CD4-positive, alpha-beta memory T cell (primary cell): ENCODE measurements around the gene CNNM3. TPM values are rescaled to one million over a fixed set of nuclear protein-coding genes. Genes with fewer than 3 reads are reported as not detected.

Experiments used
- CTCF ChIA-PET: fragments of 350-600 bp; sonication (Branson Sonifier 250); formaldehyde crosslinking; loops from one replicate; lab custom pipeline; 2021; ENCODE audit warnings: inconsistent platforms; ENCODE audit not compliant: partially characterized antibody; lab: Charles Lee
- POLR2A ChIA-PET: fragments of 350-600 bp; sonication (Branson Sonifier 250); formaldehyde crosslinking; loops from one replicate; lab custom pipeline; 2021; ENCODE audit not compliant: partially characterized antibody; lab: Charles Lee
- DNase-seq, 5 donors: peaks; one replicate each; pipeline versions ENCODE4 v3.0.0 to v3.0.0-alpha.2; 2020 to 2022; ENCODE audit warnings: mixed read lengths in 1 of 5
- H3K27ac ChIP-seq: one replicate; pipeline ENCODE4 v1.7.0; 2013; ENCODE audit warnings: low read depth, low read length
- H3K27me3 ChIP-seq: 2 replicates; pipeline ENCODE4 v1.7.0; 2013; ENCODE audit warnings: mild to moderate bottlenecking, low read length, moderate library complexity; ENCODE audit not compliant: insufficient read depth
- H3K36me3 ChIP-seq: 2 replicates; pipeline ENCODE4 v1.7.0; 2013; ENCODE audit warnings: mild to moderate bottlenecking, low read length, moderate library complexity; ENCODE audit not compliant: insufficient read depth
- H3K4me1 ChIP-seq: 2 replicates; pipeline ENCODE4 v1.7.0; 2013; ENCODE audit warnings: mild to moderate bottlenecking, low read length, moderate library complexity; ENCODE audit not compliant: insufficient read depth
- H3K4me3 ChIP-seq, 2 donors: one replicate each; pipeline ENCODE4 v1.7.0; 2013; ENCODE audit warnings: low read length in 2 of 2, mild to moderate bottlenecking in 1 of 2
- H3K9me3 ChIP-seq, 2 donors: one replicate each; pipeline ENCODE4 v1.7.0; 2013; ENCODE audit warnings: low read length in 2 of 2, control low read depth in 1 of 2; ENCODE audit not compliant: control insufficient read depth in 1 of 2
- H3K27ac Mint-ChIP-seq, 7 donors: one replicate each; pipeline ENCODE4 v1.8.0; 2020 to 2021; ENCODE audit warnings: mixed read lengths in 7 of 7, mild to moderate bottlenecking in 6 of 7, inconsistent platforms in 3 of 7, moderate library complexity in 3 of 7
- H3K27me3 Mint-ChIP-seq, 2 donors: one replicate each; pipeline ENCODE4 v1.8.0; 2020 to 2021; ENCODE audit warnings: mixed read lengths in 2 of 2
- H3K36me3 Mint-ChIP-seq, 2 donors: one replicate each; pipeline ENCODE4 v1.8.0; 2020 to 2021; ENCODE audit warnings: mixed read lengths in 2 of 2, inconsistent platforms in 1 of 2, mild to moderate bottlenecking in 1 of 2
- H3K4me1 Mint-ChIP-seq, 4 donors: one replicate each; pipeline ENCODE4 v1.8.0; 2020 to 2021; ENCODE audit warnings: mixed read lengths in 4 of 4, mild to moderate bottlenecking in 1 of 4
- H3K4me3 Mint-ChIP-seq, 8 donors: one replicate each; pipeline ENCODE4 v1.8.0; 2020 to 2021; ENCODE audit warnings: mixed read lengths in 8 of 8, mild to moderate bottlenecking in 7 of 8, moderate library complexity in 6 of 8, inconsistent platforms in 3 of 8
- H3K9me3 Mint-ChIP-seq, 8 donors: one replicate each; pipeline ENCODE4 v1.8.0; 2020 to 2021; ENCODE audit warnings: mixed read lengths in 8 of 8, mild to moderate bottlenecking in 5 of 8, inconsistent platforms in 3 of 8, moderate library complexity in 1 of 8
- intact Hi-C: fragments of 100-400 bp; cut with micrococcal nuclease; formaldehyde crosslinking; loops from one replicate; pipeline ENCODE4 v1.15.1; 2023
- polyA plus RNA-seq, 2 donors: library from polyadenylated mRNA; unstranded; fragments of 300-500 nt; fragmentation: Illumina TruSeq; gene quantifications; one replicate each; pipeline ENCODE4 v1.2.3, GENCODE V29; 2021
- total RNA-seq, 2 experiments: library from RNA; stranded (reverse); gene quantifications; one replicate each; pipeline ENCODE4 v1.2.3, GENCODE V29; 2021

CNNM3 gene
- total and polyA plus RNA-seq, 4 experiments from 2014 or later: 3.7 to 57.4 (median 34.1) TPM

DNA sequence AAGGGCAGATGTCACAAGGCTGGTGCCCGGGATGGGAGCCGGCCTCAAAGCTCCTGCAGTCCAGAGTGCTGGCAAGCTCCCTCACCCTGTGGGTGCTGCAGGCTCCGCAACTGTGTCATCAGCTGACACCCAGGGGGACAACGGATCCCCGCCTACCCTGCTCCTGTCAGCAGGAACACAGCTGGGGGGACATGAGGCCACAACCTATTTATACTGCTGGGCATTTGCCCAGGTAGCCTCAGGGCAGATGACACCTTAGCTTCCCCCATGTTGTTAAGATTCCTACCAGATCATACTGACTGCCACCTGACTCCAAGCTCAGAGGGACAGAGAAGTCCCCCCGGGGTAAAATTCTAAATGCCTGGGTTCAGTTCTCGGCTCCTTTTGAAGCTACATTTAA lies 26.5 kb downstream of the CNNM3 start:
- Histone ChIP-seq H3K27me3 (no peaks in the 10 kb centered on the region), H3K36me3 (peaks cover 6% of the 10 kb centered on the region), H3K4me1 (peaks cover 22% of the 10 kb centered on the region), H3K27ac (no peak overlapping the region), H3K4me3 (no peak overlapping the region), H3K9me3 (no peaks in the 10 kb centered on the region)
- Mint-ChIP-seq H3K9me3 (no peaks in the 10 kb centered on the region), H3K4me3 (no peak overlapping the region), H3K27ac (peak overlapping the region in 4 of 7 donors; percentile 4 to 64 (median 41)), H3K4me1 (peaks cover 7 to 27% (median 19%) of the 10 kb centered on the region in 4 donors), H3K27me3 (no peaks in the 10 kb centered on the region), H3K36me3 (peaks cover 7 to 15% of the 10 kb centered on the region in 2 donors)
- ChIA-PET CTCF (interaction anchor here (0.7 to 1.3 kb wide), 5 partner anchors 15 to 270 kb away, joined by 3 to 6 read pairs (median 3); partner anchors contain the start of gene ANKRD39), POLR2A (interaction anchor here (0.7 to 3.1 kb wide), 8 partner anchors 9 to 120 kb away, joined by 3 to 21 read pairs (median 4); partner anchors contain the start of genes ANKRD39 and CNNM3)
- intact Hi-C loops: no loop called here
- no peak for DNase-seq

DNA sequence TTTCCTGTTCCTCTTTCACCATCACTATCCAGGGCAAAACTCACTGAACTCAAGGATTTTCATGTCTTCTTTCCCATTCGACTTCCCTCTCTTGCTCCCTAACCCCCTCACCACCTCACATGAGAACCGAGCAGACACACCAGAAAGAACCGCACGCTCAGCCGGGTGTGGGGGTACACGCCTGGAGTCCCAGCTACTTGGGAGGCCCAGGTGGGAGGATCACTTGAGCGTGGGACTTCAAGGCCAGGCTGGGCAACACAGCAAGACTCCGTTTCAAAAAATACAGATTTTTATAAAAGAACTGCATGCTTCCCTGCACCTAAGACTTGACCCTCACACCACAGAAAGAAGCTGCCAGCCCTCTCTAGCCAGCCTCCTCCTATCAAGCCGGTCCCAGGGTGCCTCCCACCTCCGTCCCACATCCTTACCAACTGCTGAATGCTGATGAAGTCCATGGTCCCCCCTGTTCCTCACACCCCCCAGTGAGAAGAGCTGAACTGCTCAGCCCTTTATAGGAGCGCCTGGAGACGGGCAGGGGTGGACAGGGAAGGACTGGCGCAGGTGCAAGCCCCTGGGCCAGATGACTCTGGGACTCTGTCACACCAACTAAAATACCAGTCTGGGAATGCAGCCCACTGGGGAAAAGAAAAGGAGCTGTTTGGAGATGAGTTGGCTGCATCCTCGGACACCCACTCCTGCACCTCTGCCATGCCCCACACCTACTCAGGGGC lies 27.6 kb downstream of the CNNM3 start, which contains the start of gene ANKRD23:
Gene ANKRD23 (minus strand): TSS at position 484 of the 731 bp plus-strand sequence. CDS start 29 bp downstream, at position 455.
- Mint-ChIP-seq H3K4me1 (peaks cover 7 to 21% (median 17%) of the 10 kb centered on the region in 4 donors), H3K9me3 (no peaks in the 10 kb centered on the region), H3K27ac (peak within 1 kb of the TSS in 6 of 7 donors; percentile 52 to 94 (median 66)), H3K27me3 (no peaks in the 10 kb centered on the region), H3K4me3 (no peak within 1 kb of the TSS), H3K36me3 (peaks cover 15 to 25% of the 10 kb centered on the region in 2 donors)
- ChIA-PET POLR2A (interaction anchor here (1.0 to 3.1 kb wide), 3 partner anchors 13 to 120 kb away, joined by 3 to 21 read pairs (median 4); partner anchors contain the start of gene ANKRD39), CTCF (interaction anchor here (1.3 kb wide), 1 partner anchor 87 kb away, joined by 3 read pairs; no protein-coding TSS in a partner anchor)
- Histone ChIP-seq H3K36me3 (peaks cover 15% of the 10 kb centered on the region), H3K27me3 (no peaks in the 10 kb centered on the region), H3K4me1 (peaks cover 16% of the 10 kb centered on the region), H3K9me3 (no peaks in the 10 kb centered on the region), H3K4me3 (no peak within 1 kb of the TSS), H3K27ac (no peak within 1 kb of the TSS)
- intact Hi-C loops: no loop called here
- DNase-seq: no peak

DNA sequence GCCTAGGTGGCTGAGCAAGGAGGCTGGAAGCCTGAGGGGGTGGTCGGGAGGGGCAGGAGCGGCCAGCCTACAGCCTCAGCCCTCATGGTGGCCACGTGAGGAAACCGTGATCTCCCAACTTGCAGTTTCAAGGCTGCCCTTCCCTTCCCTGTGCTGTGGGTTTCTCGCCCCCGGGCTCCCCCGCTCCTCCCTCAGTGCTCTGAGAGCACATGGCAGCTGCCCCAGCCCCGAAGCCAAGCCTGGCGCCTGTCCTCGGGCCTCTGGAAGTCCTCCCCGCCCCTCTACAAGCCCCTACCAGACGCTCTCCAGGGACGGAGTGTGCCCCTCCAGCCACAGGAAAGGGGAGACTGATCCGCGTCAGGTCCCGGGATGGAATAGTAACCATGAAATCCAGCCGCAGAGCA lies 28.3 kb downstream of the CNNM3 start:
- no peak overlapping the region for H3K27ac ChIP-seq
- H3K36me3 Mint-ChIP-seq: peaks cover 15 to 25% of the 10 kb centered on the region in 2 donors
- peaks cover 9% of the 10 kb centered on the region for H3K4me1 ChIP-seq
- peaks cover 4 to 15% (median 13%) of the 10 kb centered on the region in 4 donors for H3K4me1 Mint-ChIP-seq
- no peaks in the 10 kb centered on the region for H3K27me3 Mint-ChIP-seq
- H3K27me3 ChIP-seq: no peaks in the 10 kb centered on the region
- H3K4me3 ChIP-seq: no peak overlapping the region
- ChIA-PET CTCF (interaction anchor here (0.8 to 1.2 kb wide), 2 partner anchors 9 to 13 kb away, joined by 3 to 4 read pairs; partner anchors contain the start of gene ANKRD39), POLR2A (interaction anchor here (1.0 to 3.1 kb wide), 3 partner anchors 13 to 119 kb away, joined by 4 to 21 read pairs (median 4); partner anchors contain the start of gene ANKRD39)
- DNase-seq: no peak
- no peaks in the 10 kb centered on the region for H3K9me3 Mint-ChIP-seq
- H3K36me3 ChIP-seq: peaks cover 15% of the 10 kb centered on the region
- H3K4me3 Mint-ChIP-seq: no peak overlapping the region
- H3K27ac Mint-ChIP-seq: no peak overlapping the region
- intact Hi-C loops: no loop called here
- H3K9me3 ChIP-seq: no peaks in the 10 kb centered on the region

DNA sequence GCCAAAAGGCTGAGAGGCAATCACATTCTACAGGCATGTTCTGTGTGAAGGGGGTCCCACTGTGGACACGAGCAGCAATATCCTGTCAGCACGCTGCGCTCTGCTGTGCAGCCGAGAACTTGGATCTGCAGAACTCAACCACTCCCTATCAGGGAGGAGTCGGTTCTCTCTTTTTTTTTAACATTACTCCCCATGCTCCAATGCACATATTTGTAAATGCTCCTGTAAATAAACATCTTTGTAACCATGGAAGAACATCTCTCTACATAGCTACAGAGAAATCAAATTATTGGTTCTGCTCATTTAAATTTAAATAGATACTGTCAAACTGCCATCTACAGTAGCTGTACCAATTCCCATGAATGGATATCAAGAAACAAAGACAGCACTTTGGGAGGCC lies 30.8 kb downstream of the CNNM3 start:
- DNase-seq: no peak
- Histone ChIP-seq H3K27me3 (no peaks in the 10 kb centered on the region), H3K36me3 (peaks cover 32% of the 10 kb centered on the region), H3K4me1 (no peaks in the 10 kb centered on the region), H3K27ac (no peak overlapping the region), H3K9me3 (no peaks in the 10 kb centered on the region), H3K4me3 (no peak overlapping the region)
- no peaks in the 10 kb centered on the region for H3K9me3 Mint-ChIP-seq
- no peak overlapping the region for H3K4me3 Mint-ChIP-seq
- ChIA-PET CTCF (interaction anchor here (2.7 kb wide), 1 partner anchor 11 kb away, joined by 12 read pairs; the partner anchor contains the start of gene ANKRD39), POLR2A (no interaction called here)
- peaks cover 22 to 34% of the 10 kb centered on the region in 2 donors for H3K36me3 Mint-ChIP-seq
- H3K27ac Mint-ChIP-seq: peak overlapping the region in 1 of 7 donors; percentile 41
- peaks cover 0 to 11% (median 4%) of the 10 kb centered on the region in 4 donors for H3K4me1 Mint-ChIP-seq
- intact Hi-C loops: no loop called here
- no peaks in the 10 kb centered on the region for H3K27me3 Mint-ChIP-seq

DNA sequence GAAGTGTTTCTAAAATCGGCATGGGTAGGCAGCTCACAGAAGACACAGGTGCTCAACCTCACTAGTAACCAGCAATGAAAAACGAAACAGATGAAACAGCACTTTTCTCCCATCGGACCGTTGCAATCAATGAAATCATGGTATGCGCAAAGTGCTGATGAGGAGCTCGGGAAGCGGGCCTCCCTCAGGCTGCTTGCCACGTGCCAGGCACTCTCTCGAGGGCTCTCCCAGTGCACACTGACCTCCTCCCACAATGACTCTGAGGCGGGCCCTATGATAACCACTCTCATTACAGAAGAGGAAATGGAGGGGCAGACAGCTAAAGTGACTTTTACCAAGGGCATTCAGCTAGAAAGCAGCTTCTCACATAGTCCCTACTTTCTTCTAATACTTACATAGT lies 31.5 kb downstream of the CNNM3 start:
- peaks cover 34% of the 10 kb centered on the region for H3K36me3 ChIP-seq
- intact Hi-C loops: no loop called here
- H3K27me3 ChIP-seq: no peaks in the 10 kb centered on the region
- Mint-ChIP-seq H3K27me3 (no peaks in the 10 kb centered on the region), H3K27ac (peak overlapping the region in 2 of 7 donors; percentile 3 to 69), H3K36me3 (peaks cover 26 to 35% of the 10 kb centered on the region in 2 donors), H3K4me1 (peaks cover under 1 to 8% (median 4%) of the 10 kb centered on the region in 4 donors), H3K4me3 (no peak overlapping the region), H3K9me3 (no peaks in the 10 kb centered on the region)
- POLR2A ChIA-PET: interaction anchor here (1.6 kb wide), 1 partner anchor 10 kb away, joined by 12 read pairs; the partner anchor contains the start of gene ANKRD39
- no peaks in the 10 kb centered on the region for H3K9me3 ChIP-seq
- H3K4me3 ChIP-seq: no peak overlapping the region
- CTCF ChIA-PET: interaction anchor here (1.3 to 2.7 kb wide), 2 partner anchors 11 to 13 kb away, joined by 4 to 12 read pairs; partner anchors contain the start of gene ANKRD39
- no peak for DNase-seq
- H3K4me1 ChIP-seq: no peaks in the 10 kb centered on the region
- H3K27ac ChIP-seq: no peak overlapping the region

DNA sequence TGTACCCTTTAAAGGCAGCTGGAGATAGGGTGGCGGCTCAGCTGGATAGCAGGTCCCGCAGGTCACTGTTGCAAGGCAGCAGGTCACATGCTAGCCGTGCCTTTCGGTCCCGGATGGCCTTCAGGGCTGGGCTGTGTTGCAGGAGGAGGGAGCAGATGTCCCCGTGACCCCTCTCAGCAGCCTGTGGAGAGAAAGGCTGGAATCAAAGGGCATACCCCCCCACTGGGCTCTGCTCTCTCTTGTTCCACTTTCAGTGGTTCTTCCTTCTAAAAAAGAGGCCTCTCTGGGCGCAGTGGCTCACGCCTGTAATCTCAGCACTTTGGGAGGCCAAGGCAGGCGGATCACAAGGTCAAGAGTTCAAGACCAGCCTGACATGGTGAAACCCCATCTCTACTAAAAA lies 32.2 kb downstream of the CNNM3 start:
- H3K4me3 Mint-ChIP-seq: no peak overlapping the region
- H3K4me1 Mint-ChIP-seq: peaks cover under 1 to 12% (median 7%) of the 10 kb centered on the region in 4 donors
- H3K9me3 Mint-ChIP-seq: no peaks in the 10 kb centered on the region
- no peak for DNase-seq
- Histone ChIP-seq H3K4me3 (no peak overlapping the region), H3K27me3 (no peaks in the 10 kb centered on the region), H3K36me3 (peaks cover 41% of the 10 kb centered on the region), H3K9me3 (no peaks in the 10 kb centered on the region), H3K27ac (no peak overlapping the region), H3K4me1 (no peaks in the 10 kb centered on the region)
- ChIA-PET CTCF (interaction anchor here (1.3 to 2.7 kb wide), 2 partner anchors 10 to 14 kb away, joined by 4 to 12 read pairs; partner anchors contain the start of gene ANKRD39), POLR2A (interaction anchor here (1.6 kb wide), 1 partner anchor 9 kb away, joined by 12 read pairs; the partner anchor contains the start of gene ANKRD39)
- no peaks in the 10 kb centered on the region for H3K27me3 Mint-ChIP-seq
- intact Hi-C loops: no loop called here
- H3K36me3 Mint-ChIP-seq: peaks cover 32 to 39% of the 10 kb centered on the region in 2 donors
- peak overlapping the region in 1 of 7 donors; percentile 35 for H3K27ac Mint-ChIP-seq
